Measurements from ENCODE around the gene B3GALT6.

The B3GALT6 gene

GRCh38 chr1:1202831-1203560, 29.0 kb upstream of the B3GALT6 start:
- DNase-seq: no peak

GRCh38 chr1:1203561-1204424, 28.2 kb upstream of the B3GALT6 start:
- DNase-seq: no peak

DNA sequence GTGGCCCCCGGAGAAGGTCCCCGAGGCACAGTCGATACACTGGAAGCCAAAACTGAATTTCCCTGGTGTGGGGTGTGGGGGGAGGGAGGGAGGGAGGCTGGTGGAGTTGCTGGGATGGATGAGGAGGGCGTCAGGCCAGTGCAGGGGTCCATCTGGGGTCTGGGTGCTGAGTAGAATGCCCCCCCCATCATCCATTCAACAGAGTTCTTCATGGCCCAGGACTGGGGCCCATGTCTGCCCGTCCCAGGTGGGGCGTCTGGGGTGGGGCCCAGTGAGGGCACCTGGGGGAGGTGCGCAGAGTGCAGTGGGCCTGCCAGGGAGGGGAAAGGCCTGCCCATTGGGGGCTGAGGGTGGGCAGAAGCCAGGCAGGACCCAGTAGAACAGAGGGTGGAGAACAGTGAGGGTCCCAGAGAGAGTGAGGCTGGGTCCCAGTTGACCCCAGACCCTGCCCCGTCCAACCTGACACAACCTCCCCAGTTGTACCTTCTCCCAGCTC, 27.6 kb upstream of the B3GALT6 start:
- no peak for DNase-seq

DNA sequence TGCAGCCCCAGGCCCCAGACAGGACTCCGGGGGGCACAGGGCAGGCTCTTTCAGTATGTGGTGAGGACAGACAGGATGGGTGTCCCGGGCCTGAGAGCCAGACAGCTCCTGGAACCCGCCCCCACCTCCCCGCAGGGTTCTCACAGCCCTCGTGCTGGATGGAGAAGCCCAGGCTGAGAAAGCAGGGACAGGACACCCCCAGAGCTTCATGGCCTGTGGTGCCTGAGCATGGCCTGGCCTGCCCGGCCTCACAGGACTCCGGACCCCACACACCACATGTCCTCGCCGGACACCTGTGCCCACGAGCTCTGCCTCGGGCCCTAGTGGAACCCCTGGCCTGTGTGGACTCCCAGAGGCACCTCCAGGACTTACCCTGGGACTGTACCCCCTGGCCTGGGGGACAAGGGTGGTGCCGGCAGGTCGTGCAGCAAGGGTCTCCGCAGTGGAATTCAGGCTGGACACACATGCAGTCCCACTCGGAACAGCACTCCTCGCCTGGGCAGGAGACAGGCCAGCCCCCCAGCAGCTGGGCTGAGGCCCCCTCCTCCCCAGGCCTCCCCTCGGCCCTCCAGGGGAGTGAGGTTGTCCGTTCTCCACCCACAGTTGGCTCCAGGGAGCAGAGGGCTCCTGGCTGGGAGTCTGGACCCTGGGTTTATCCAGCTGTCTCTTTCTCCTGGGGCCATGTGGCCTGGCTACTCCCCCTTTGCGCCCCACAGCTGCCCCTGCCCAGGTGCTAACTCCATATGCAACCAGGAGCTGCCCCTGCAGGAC, 26.9 kb upstream of the B3GALT6 start:
- no peak for DNase-seq

DNA sequence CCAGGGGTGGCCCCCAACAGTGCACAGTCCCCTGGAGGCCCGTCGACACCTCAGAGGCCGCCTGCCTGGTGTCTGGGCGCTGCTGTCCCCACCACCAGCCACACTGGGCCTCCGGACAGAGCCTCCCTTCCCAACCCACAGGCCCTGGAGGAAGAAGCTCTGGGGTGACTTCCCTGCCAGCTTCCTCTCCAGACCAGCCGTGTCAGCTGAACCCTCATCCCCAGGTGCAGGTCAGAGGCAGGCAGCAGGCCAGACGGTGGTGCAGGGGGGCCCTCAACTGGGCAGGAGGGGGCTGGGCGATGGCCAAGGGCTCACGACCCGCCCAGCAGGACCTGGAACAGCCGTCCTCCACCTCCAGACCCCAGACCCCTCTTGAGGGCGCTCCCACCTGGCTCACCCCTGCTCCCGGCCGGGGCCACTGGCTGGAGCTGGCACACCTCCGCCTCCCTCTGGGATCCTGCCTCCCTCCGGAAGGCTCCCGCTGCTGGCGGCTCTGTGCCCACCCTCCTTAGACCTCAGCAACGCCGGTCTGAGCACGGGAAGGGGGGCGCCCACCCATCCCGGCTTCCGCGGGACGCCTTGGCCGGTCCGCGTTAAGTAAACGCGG, 26.2 kb upstream of the B3GALT6 start:
- no peak for DNase-seq

DNA sequence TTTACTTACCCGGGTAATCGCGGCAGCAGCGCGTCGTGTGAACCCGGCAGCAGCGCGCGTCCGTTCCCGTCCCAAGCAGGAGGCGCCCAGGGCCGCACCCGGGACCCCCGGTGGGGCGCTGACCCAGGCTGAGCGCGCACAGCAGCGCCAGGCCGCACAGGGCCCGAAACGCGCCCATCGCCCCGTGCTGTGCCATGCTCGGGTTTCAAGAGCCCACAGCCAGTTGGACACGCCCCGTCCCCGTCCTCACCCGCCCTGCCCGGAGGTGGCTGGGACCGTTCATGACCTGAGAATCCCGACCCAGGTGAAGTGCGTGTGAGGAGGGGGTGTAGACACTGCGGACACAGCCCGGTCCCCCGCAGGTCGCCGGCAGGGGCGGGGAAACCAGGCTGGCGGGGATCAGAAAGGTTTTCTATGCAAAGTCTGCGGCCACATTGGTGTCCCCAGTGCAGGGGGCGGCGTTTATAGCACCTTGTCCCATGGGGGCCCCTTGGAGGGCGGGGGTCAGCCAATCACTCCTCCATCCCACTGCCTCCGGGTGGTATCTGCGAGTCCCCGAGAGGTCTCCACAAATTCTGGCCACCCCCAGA, 25.6 kb upstream of the B3GALT6 start, which contains the start of gene TNFRSF18:
Gene TNFRSF18, minus strand, starts transcription at position 217 of the 590 bp plus-strand sequence. Its CDS starts 21 bp downstream, at position 196.
- DNase-seq: no peak

DNA sequence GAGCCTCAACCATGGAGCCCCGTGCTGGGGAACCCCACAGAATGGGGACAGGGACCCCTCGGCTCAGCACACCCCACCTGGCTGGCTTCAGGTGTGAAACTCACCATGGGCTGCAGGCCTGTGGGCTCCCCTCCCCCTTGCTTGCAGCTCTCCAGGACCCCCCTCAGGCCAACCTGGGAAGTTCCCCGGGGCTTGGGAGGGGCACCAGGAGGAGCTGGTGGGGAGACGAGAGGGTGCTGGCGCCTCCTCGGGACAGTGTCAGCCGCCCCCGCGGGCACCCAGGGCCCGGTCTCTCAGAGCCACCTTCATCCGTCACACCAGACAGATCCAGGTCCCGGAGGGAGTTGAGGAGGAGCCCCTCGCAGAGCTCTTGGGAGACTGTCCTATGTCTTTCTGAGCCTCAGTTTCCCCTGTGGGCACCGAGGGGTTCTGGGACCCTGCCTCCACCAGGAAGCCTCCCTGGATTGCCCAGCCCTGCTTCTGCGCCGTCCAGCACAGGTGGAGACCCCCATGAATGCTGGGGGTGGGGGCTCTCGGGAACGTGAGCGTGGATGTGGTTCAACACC, 25.0 kb upstream of the B3GALT6 start:
- DNase-seq: no peak

DNA sequence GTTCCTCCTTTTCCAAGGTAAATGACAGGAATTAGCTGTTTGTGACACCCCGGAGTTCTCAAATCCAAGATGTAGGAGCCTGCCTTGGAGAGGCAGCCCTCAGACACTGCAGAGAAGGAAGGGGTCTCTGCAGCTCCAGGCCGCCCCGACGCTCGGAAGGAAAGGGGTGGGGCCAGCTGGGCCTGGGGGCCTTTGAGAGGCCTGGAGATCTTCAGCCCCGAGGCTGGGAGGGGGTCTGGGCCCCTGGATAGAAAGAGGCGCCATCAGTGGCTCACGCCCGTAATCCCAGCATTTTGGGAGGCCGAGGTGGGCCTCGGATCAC, 24.5 kb upstream of the B3GALT6 start:
- no peak for DNase-seq

- no peak for DNase-seq
Measured at GRCh38 chr1:1208713-1209433, 23.2 kb upstream of the B3GALT6 start.

GRCh38 chr1:1210726-1211540, 21.1 kb upstream of the B3GALT6 start:
- no peak for DNase-seq

DNA sequence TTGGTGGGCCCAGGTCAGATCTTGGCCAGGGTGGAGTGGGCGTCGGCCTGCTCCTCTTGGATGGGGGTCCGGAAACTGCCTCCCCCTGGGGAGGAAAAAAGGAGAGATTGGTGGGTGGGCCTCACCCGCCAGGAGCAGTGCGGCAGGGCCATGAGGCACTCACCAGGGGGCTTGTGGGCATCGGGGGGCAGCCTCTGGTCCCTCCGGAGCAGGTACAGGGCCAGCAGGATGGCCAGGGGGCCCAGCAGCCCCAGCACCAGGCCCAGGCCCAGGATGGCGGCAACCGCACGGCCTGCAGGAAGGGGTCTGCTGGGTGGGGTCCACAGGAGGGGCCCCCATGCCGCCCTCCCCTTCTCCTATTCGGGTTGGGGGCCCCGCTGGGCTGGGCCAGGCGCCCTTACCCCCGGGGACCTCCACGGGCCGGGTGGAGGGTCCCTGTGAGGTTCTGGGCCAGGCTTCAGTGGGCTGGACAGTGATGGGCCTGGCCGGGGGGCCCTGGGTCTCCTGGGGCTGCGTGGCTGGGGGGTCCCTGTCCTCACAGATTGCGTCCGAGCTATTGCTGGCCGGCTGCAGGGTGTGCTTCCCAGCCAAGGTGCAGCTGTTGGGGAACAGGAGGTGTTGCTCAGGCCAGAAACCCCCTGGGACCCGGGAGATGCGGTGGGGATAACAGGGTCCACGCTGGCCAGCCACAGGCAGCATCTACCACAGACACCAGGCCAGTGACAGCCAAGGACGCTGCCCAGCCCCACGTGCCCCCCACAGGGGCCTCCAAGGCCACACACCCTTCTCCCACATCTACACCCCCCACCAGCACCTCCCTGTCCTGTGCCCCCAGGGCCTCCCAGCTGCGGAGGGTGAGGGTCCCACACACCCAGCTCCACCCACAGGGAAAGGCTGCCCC, 20.2 kb upstream of the B3GALT6 start:
- no peak for DNase-seq

- no peak for DNase-seq
Measured at GRCh38 chr1:1212780-1213344, 19.2 kb upstream of the B3GALT6 start.

DNA sequence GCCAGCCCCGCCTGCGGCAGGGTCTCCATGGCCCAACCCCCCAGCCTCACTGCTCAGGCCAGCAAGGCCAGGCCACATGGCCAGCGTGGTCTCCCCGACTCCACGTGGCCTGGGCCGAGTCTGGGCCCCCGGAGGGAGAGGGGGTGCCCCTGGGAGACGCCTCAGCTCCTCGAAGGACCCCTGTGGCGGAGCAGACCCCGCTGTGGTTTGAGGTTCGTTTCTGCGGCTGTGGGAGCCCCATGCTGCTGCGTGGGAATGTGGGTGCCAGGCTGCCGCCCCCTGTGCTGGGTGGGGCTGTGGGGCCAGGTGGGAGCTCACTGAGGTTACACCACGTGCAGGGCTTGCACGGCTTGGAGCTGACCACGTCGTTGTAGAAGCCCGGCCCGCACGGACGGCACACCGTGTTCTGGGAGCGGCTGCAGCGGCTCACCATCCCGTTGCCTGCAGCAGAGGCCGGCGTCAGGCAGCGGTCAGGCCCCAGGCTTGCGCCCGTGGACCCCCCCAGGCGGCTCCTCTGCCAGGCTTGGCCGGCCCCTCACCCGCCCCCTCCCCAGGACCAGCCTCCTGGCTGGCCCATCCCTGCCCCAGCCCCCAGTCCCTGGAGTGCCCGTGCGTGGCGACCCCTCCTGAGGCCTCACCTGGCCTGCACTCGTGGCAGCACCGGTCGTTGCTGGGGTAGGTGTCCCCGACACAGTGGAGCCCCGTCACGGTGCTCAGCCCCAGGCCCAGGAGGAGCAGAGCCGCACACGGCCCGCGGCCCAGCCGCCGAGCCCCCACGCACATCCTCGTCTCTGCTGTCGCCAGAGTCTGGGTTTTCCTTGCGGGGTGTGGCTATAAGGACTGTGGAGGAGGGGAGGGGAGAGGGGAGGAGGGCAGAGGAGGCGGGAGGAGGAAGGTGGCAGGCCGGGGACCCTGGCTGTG, 18.4 kb upstream of the B3GALT6 start, which contains the start of gene TNFRSF4:
Gene TNFRSF4, minus strand, starts transcription at position 809 of the 921 bp plus-strand sequence. Its CDS starts 26 bp downstream, at position 783.
- no peak for DNase-seq

- DNase-seq: no peak
Measured at GRCh38 chr1:1215080-1215676, 16.9 kb upstream of the B3GALT6 start.

- no peak for DNase-seq
Measured at GRCh38 chr1:1215881-1216605, 16.0 kb upstream of the B3GALT6 start.

DNA sequence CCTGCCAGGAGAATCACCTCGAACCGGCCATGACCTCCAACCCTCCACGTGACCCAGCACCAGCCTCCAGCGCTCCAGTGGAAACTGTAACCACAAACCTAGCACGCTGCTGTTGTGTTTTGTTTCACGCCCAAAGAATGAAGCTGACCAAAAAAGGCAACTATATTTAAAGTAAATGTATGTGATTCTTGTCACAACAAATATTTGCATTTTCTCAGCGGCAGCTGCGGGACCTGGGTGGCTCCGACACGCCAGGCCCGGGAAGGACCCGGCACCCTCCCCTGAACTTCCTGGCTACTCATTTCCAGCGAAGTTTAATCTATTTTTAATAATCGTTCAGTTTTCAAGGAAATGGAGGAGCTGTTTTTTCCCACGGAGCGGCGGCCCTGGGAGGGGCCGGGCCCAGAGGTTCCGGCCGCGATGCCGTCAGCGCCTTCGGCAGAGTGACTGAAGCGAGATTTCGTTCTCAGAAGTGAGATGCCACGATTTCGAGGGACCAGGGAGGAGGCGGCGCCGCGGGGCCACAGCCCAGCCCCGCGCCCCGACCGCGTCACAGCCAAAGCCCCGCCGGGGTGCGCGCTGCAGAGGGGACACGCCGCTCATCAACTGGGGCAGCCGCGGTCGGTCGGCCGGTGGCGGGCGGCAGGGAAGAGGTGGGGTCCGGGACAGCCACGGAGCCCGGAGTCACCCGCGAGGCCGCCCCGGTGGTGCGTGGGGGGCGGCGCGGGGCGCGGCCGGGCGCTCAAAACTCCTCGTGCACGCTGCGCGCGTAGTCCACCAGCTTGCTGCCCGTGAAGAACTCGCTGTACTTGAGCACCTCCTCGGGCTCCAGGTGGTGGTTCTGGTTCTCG, 15.0 kb upstream of the B3GALT6 start:
- DNase-seq: no peak
